Measurements from ENCODE around the gene STAG3. TPM values are rescaled to one million over a fixed set of nuclear protein-coding genes. Genes with fewer than 3 reads are reported as not detected.

Gene STAG3
- total and polyA plus RNA-seq, 10 of the 15 experiments (the other 5 are each of a cell fraction or from before 2014, with no cell fraction given) = 73.0 to 306 (median 120) TPM

Small RNA genes within 50 kb of the gene (microRNA-seq; reads per million reads assigned to microRNA genes)
- not detected for gene MIR4658

Other genes with a start within 250 kb of the STAG3 start
Only the 7 nearest of the 19 such genes appear.
- gene CNPY4, start 58.3 kb upstream of the STAG3 start, total RNA-seq (2014; rRNA removed) = 5.5 and 7.4 TPM in 2 replicates
- 8.3 and 10.5 TPM in 2 replicates for gene CNPY4, start 58.3 kb upstream of the STAG3 start, total RNA-seq (2014; rRNA removed; fragmentation: Illumina TruSeq; extraction: Trizol)
- 6.6 and 6.7 TPM in 2 replicates for gene CNPY4, start 58.3 kb upstream of the STAG3 start, total RNA-seq (2021)
- gene CNPY4, start 58.3 kb upstream of the STAG3 start, polyA plus RNA-seq (2011; rRNA removed) = 6.6 and 9.2 TPM in 2 replicates
- gene CNPY4, start 58.3 kb upstream of the STAG3 start, polyA plus RNA-seq (2014; fragmentation: Illumina TruSeq; extraction: Trizol) = 9.1 and 10.5 TPM in 2 replicates
- 1 to 10 TPM; 2.5 to 3.7 TPM for gene CNPY4, start 58.3 kb upstream of the STAG3 start, polyA plus RNA-seq (2014; fragmentation: Nextera tagmentation; extraction: Ambion mirVana)
- gene CNPY4, start 58.3 kb upstream of the STAG3 start, polyA plus RNA-seq (2014; rRNA removed) = 8.3 and 9.0 TPM in 2 replicates
- gene CNPY4, start 58.3 kb upstream of the STAG3 start, polyA plus RNA-seq (2016; fragmentation: Nextera tagmentation; extraction: Ambion mirVana) = 1 to 10 TPM; 6.0 to 7.0 TPM
- 2.7 and 3.2 TPM in 2 replicates for gene MBLAC1, start 51.0 kb upstream of the STAG3 start, total RNA-seq (2014; rRNA removed)
- gene MBLAC1, start 51.0 kb upstream of the STAG3 start, total RNA-seq (2014; rRNA removed; fragmentation: Illumina TruSeq; extraction: Trizol) = 0.64 and 0.94 TPM in 2 replicates
- gene MBLAC1, start 51.0 kb upstream of the STAG3 start, total RNA-seq (2021) = 1.8 and 2.7 TPM in 2 replicates
- 0.35 and 0.65 TPM in 2 replicates for gene MBLAC1, start 51.0 kb upstream of the STAG3 start, polyA plus RNA-seq (2011; rRNA removed)
- gene MBLAC1, start 51.0 kb upstream of the STAG3 start, polyA plus RNA-seq (2014; fragmentation: Illumina TruSeq; extraction: Trizol) = 0.24 and 0.38 TPM in 2 replicates
- gene MBLAC1, start 51.0 kb upstream of the STAG3 start, polyA plus RNA-seq (2014; fragmentation: Nextera tagmentation; extraction: Ambion mirVana) = under 1 TPM in 1 of 2 experiments, not detected in 1; 0.24 TPM
- 2.3 and 3.1 TPM in 2 replicates for gene MBLAC1, start 51.0 kb upstream of the STAG3 start, polyA plus RNA-seq (2014; rRNA removed)
- 1 to 10 TPM; 2.4 TPM for gene MBLAC1, start 51.0 kb upstream of the STAG3 start, polyA plus RNA-seq (2016; fragmentation: Nextera tagmentation; extraction: Ambion mirVana)
- gene LAMTOR4, start 29.0 kb upstream of the STAG3 start, total RNA-seq (2014; rRNA removed) = 184 and 186 TPM in 2 replicates
- gene LAMTOR4, start 29.0 kb upstream of the STAG3 start, total RNA-seq (2014; rRNA removed; fragmentation: Illumina TruSeq; extraction: Trizol) = 106 and 111 TPM in 2 replicates
- 165 and 171 TPM in 2 replicates for gene LAMTOR4, start 29.0 kb upstream of the STAG3 start, total RNA-seq (2021)
- 104 and 204 TPM in 2 replicates for gene LAMTOR4, start 29.0 kb upstream of the STAG3 start, polyA plus RNA-seq (2011; rRNA removed)
- gene LAMTOR4, start 29.0 kb upstream of the STAG3 start, polyA plus RNA-seq (2014; fragmentation: Illumina TruSeq; extraction: Trizol) = 24.1 and 73.4 TPM in 2 replicates
- gene LAMTOR4, start 29.0 kb upstream of the STAG3 start, polyA plus RNA-seq (2014; fragmentation: Nextera tagmentation; extraction: Ambion mirVana) = 100 to 1,000 TPM; 188 to 262 TPM
- 211 and 230 TPM in 2 replicates for gene LAMTOR4, start 29.0 kb upstream of the STAG3 start, polyA plus RNA-seq (2014; rRNA removed)
- 100 to 1,000 TPM; 279 to 297 TPM for gene LAMTOR4, start 29.0 kb upstream of the STAG3 start, polyA plus RNA-seq (2016; fragmentation: Nextera tagmentation; extraction: Ambion mirVana)
- gene TRAPPC14, start 19.2 kb upstream of the STAG3 start, total RNA-seq (2014; rRNA removed) = 17.3 and 18.2 TPM in 2 replicates
- gene TRAPPC14, start 19.2 kb upstream of the STAG3 start, total RNA-seq (2014; rRNA removed; fragmentation: Illumina TruSeq; extraction: Trizol) = 7.5 and 7.6 TPM in 2 replicates
- gene TRAPPC14, start 19.2 kb upstream of the STAG3 start, total RNA-seq (2021) = 22.3 and 24.7 TPM in 2 replicates
- 1.8 and 4.2 TPM in 2 replicates for gene TRAPPC14, start 19.2 kb upstream of the STAG3 start, polyA plus RNA-seq (2011; rRNA removed)
- gene TRAPPC14, start 19.2 kb upstream of the STAG3 start, polyA plus RNA-seq (2014; fragmentation: Illumina TruSeq; extraction: Trizol) = 7.5 and 10.8 TPM in 2 replicates
- gene TRAPPC14, start 19.2 kb upstream of the STAG3 start, polyA plus RNA-seq (2014; fragmentation: Nextera tagmentation; extraction: Ambion mirVana) = 1 to 10 TPM in 1 of 2 experiments, under 1 TPM in 1; 0.21 to 1.3 TPM
- gene TRAPPC14, start 19.2 kb upstream of the STAG3 start, polyA plus RNA-seq (2014; rRNA removed) = 17.3 and 22.3 TPM in 2 replicates
- gene TRAPPC14, start 19.2 kb upstream of the STAG3 start, polyA plus RNA-seq (2016; fragmentation: Nextera tagmentation; extraction: Ambion mirVana) = 1 to 10 TPM; 7.3 TPM
- 0.98 and 1.1 TPM in 2 replicates for gene GAL3ST4, start 9.3 kb upstream of the STAG3 start, total RNA-seq (2014; rRNA removed)
- 0.83 and 1.1 TPM in 2 replicates for gene GAL3ST4, start 9.3 kb upstream of the STAG3 start, total RNA-seq (2014; rRNA removed; fragmentation: Illumina TruSeq; extraction: Trizol)
- gene GAL3ST4, start 9.3 kb upstream of the STAG3 start, total RNA-seq (2021) = 1.3 and 2.0 TPM in 2 replicates
- gene GAL3ST4, start 9.3 kb upstream of the STAG3 start, polyA plus RNA-seq (2011; rRNA removed) = 0.66 and 1.2 TPM in 2 replicates
- gene GAL3ST4, start 9.3 kb upstream of the STAG3 start, polyA plus RNA-seq (2014; fragmentation: Illumina TruSeq; extraction: Trizol) = 1.6 and 2.3 TPM in 2 replicates
- under 1 TPM; 0.29 to 0.55 TPM for gene GAL3ST4, start 9.3 kb upstream of the STAG3 start, polyA plus RNA-seq (2014; fragmentation: Nextera tagmentation; extraction: Ambion mirVana)
- 2.8 TPM in 2 replicates for gene GAL3ST4, start 9.3 kb upstream of the STAG3 start, polyA plus RNA-seq (2014; rRNA removed)
- gene GAL3ST4, start 9.3 kb upstream of the STAG3 start, polyA plus RNA-seq (2016; fragmentation: Nextera tagmentation; extraction: Ambion mirVana) = 1 to 10 TPM; 4.9 to 6.1 TPM
- gene GPC2, start 537 bp upstream of the STAG3 start, total RNA-seq (2014; rRNA removed) = 3.0 and 3.9 TPM in 2 replicates
- gene GPC2, start 537 bp upstream of the STAG3 start, total RNA-seq (2014; rRNA removed; fragmentation: Illumina TruSeq; extraction: Trizol) = 0.85 and 0.92 TPM in 2 replicates
- 3.9 and 5.1 TPM in 2 replicates for gene GPC2, start 537 bp upstream of the STAG3 start, total RNA-seq (2021)
- gene GPC2, start 537 bp upstream of the STAG3 start, polyA plus RNA-seq (2011; rRNA removed) = 0.45 and 0.65 TPM in 2 replicates
- gene GPC2, start 537 bp upstream of the STAG3 start, polyA plus RNA-seq (2014; fragmentation: Illumina TruSeq; extraction: Trizol) = 0.24 and 0.98 TPM in 2 replicates
- gene GPC2, start 537 bp upstream of the STAG3 start, polyA plus RNA-seq (2014; fragmentation: Nextera tagmentation; extraction: Ambion mirVana) = under 1 TPM; 0.19 to 0.24 TPM
- gene GPC2, start 537 bp upstream of the STAG3 start, polyA plus RNA-seq (2014; rRNA removed) = 4.3 and 6.3 TPM in 2 replicates
- under 1 TPM; 0.48 to 0.68 TPM for gene GPC2, start 537 bp upstream of the STAG3 start, polyA plus RNA-seq (2016; fragmentation: Nextera tagmentation; extraction: Ambion mirVana)
- gene PVRIG, start 42.0 kb downstream of the STAG3 start, total RNA-seq (2014; rRNA removed) = 25.6 and 29.8 TPM in 2 replicates
- gene PVRIG, start 42.0 kb downstream of the STAG3 start, total RNA-seq (2014; rRNA removed; fragmentation: Illumina TruSeq; extraction: Trizol) = 5.2 and 7.7 TPM in 2 replicates
- 27.4 and 27.7 TPM in 2 replicates for gene PVRIG, start 42.0 kb downstream of the STAG3 start, total RNA-seq (2021)
- 3.1 and 8.4 TPM in 2 replicates for gene PVRIG, start 42.0 kb downstream of the STAG3 start, polyA plus RNA-seq (2011; rRNA removed)
- gene PVRIG, start 42.0 kb downstream of the STAG3 start, polyA plus RNA-seq (2014; fragmentation: Illumina TruSeq; extraction: Trizol) = 0.38 and 3.9 TPM in 2 replicates
- gene PVRIG, start 42.0 kb downstream of the STAG3 start, polyA plus RNA-seq (2014; fragmentation: Nextera tagmentation; extraction: Ambion mirVana) = 1 to 10 TPM; 1.3 to 3.6 TPM
- gene PVRIG, start 42.0 kb downstream of the STAG3 start, polyA plus RNA-seq (2014; rRNA removed) = 39.4 and 41.4 TPM in 2 replicates
- gene PVRIG, start 42.0 kb downstream of the STAG3 start, polyA plus RNA-seq (2016; fragmentation: Nextera tagmentation; extraction: Ambion mirVana) = 10 to 100 TPM; 43.9 to 44.0 TPM